Measurements from ENCODE around the gene ATG10.

GRCh38 chr5:82283893-82284292 lies 312.1 kb downstream of the ATG10 start:
- TF ChIP-seq, protein P1, sequence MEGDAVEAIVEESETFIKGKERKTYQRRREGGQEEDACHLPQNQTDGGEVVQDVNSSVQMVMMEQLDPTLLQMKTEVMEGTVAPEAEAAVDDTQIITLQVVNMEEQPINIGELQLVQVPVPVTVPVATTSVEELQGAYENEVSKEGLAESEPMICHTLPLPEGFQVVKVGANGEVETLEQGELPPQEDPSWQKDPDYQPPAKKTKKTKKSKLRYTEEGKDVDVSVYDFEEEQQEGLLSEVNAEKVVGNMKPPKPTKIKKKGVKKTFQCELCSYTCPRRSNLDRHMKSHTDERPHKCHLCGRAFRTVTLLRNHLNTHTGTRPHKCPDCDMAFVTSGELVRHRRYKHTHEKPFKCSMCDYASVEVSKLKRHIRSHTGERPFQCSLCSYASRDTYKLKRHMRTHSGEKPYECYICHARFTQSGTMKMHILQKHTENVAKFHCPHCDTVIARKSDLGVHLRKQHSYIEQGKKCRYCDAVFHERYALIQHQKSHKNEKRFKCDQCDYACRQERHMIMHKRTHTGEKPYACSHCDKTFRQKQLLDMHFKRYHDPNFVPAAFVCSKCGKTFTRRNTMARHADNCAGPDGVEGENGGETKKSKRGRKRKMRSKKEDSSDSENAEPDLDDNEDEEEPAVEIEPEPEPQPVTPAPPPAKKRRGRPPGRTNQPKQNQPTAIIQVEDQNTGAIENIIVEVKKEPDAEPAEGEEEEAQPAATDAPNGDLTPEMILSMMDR (IDR thresholded peaks at IDR 0.05) = no peak
- no peak for TF ChIP-seq POLR2A (IDR thresholded peaks at IDR 0.05)
